ENCODE measurements around the gene WBP1L.
A peak's percentile ranks its signal among the peaks of the same experiment; 100 is the strongest.
"Not testable (repeated sequence)": the region's sequence is repeated elsewhere in the genome, so short reads cannot be mapped to it uniquely, and the experiment has no call there.

The WBP1L gene

GRCh38 chr10:102712843-102713538 lies 30.8 kb upstream of the WBP1L start:
- Histone ChIP-seq H3K4me3 (ENCODE audit: low read depth in 1 of 2, low read length in 2 of 2) (peak overlapping the region; percentile 83 to 90), H3K27ac (ENCODE audit: low read depth, low read length) (peak overlapping the region; percentile 89), H3K9me3 (ENCODE audit: low read length) (no peaks in the 10 kb centered on the region), H3K4me1 (ENCODE audit: insufficient read depth, low read length) (peaks cover 14% of the 10 kb centered on the region), H3K27me3 (ENCODE audit: control insufficient read depth in 1 of 2, insufficient read depth in 2 of 2, low read length in 2 of 2) (no peaks in the 10 kb centered on the region), H3K9ac (ENCODE audit: low read length) (peak overlapping the region; percentile 61), H3K36me3 (ENCODE audit: insufficient read depth, low read length) (no peaks in the 10 kb centered on the region)

DNA sequence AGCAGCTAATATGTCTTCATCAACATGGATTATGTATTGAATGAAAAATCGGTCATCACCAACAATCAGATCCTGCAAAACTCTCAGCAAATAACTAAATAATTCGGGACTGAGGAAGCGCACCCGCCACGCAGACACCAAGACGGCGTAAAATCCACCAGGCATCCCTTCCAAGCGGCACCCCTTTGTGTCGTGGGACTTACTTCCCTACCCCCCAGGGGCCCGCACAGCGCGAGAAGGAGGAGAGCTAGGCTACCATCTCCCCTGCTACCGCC lies 30.3 kb upstream of the WBP1L start:
- peak overlapping the region; percentile 61 for H3K9ac ChIP-seq (ENCODE audit: low read length)
- H3K27ac ChIP-seq (ENCODE audit: low read depth, low read length) = peak overlapping the region; percentile 89
- H3K36me3 ChIP-seq (ENCODE audit: insufficient read depth, low read length) = no peaks in the 10 kb centered on the region
- H3K9me3 ChIP-seq (ENCODE audit: low read length) = no peaks in the 10 kb centered on the region
- H3K4me1 ChIP-seq (ENCODE audit: insufficient read depth, low read length) = peaks cover 14% of the 10 kb centered on the region
- peak overlapping the region; percentile 83 to 90 for H3K4me3 ChIP-seq (ENCODE audit: low read depth in 1 of 2, low read length in 2 of 2)
- H3K27me3 ChIP-seq (ENCODE audit: control insufficient read depth in 1 of 2, insufficient read depth in 2 of 2, low read length in 2 of 2) = no peaks in the 10 kb centered on the region

DNA sequence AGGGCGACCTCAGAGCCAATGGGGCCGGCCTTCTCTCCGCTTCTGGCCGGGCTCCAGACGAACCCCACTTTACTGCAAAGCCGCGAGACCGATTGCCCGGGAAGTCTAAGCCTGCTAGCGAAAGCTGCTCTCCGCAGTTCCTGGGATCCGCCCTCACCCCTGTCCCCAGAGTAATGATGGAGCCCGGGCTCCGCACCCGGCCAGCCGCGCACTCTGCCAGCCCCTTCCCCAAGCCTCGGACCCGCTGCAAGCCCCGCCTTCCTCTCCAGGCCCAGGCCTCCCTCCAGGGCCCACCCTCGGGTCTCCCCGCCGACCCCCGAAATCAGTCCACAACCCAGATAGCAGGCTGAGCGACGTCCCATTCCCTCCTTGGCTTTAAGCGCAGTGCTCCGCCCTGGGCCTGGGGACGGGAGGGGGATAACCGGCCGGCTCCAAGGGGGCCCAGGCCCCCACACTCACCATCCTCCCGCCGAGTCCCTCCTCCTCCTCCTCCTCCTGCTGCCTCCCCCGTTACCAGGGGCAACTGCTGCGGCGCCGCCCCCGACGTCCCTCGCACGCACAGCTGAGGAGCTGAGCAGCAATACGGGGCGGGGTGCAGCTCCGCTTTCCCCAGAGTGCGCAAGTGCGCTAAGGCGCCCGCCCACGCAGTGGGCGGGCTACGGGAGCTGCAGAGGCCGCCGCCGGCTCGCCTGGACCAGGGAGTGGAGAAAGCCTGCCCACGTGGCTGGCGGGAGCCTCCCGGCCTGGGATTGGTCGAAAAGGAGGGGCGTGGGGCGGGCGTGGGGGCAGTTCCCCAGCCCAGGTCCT lies 29.7 kb upstream of the WBP1L start, which contains the start of gene ARL3:
Gene ARL3 (minus strand): TSS at position 584 of the 807 bp plus-strand sequence. CDS start 122 bp downstream, at position 462.
- H3K27me3 ChIP-seq (ENCODE audit: control insufficient read depth in 1 of 2, insufficient read depth in 2 of 2, low read length in 2 of 2) = no peaks in the 10 kb centered on the region
- H3K4me1 ChIP-seq (ENCODE audit: insufficient read depth, low read length) = peaks cover 14% of the 10 kb centered on the region
- peak within 1 kb of the TSS; percentile 61 for H3K9ac ChIP-seq (ENCODE audit: low read length)
- peak within 1 kb of the TSS; percentile 90 to 92 for H3K4me3 ChIP-seq (ENCODE audit: low read depth in 1 of 2, low read length in 2 of 2)
- peak within 1 kb of the TSS; percentile 89 for H3K27ac ChIP-seq (ENCODE audit: low read depth, low read length)
- no peaks in the 10 kb centered on the region for H3K36me3 ChIP-seq (ENCODE audit: insufficient read depth, low read length)
- no peaks in the 10 kb centered on the region for H3K9me3 ChIP-seq (ENCODE audit: low read length)

- no peaks in the 10 kb centered on the region for H3K36me3 ChIP-seq (ENCODE audit: insufficient read depth, low read length)
- H3K27me3 ChIP-seq (ENCODE audit: control insufficient read depth in 1 of 2, insufficient read depth in 2 of 2, low read length in 2 of 2) = no peaks in the 10 kb centered on the region
- peak within 1 kb of the TSS; percentile 89 for H3K27ac ChIP-seq (ENCODE audit: low read depth, low read length)
- H3K4me1 ChIP-seq (ENCODE audit: insufficient read depth, low read length) = peaks cover 14% of the 10 kb centered on the region
- peak within 1 kb of the TSS; percentile 90 to 92 for H3K4me3 ChIP-seq (ENCODE audit: low read depth in 1 of 2, low read length in 2 of 2)
- no peaks in the 10 kb centered on the region for H3K9me3 ChIP-seq (ENCODE audit: low read length)
- H3K9ac ChIP-seq (ENCODE audit: low read length) = peak within 1 kb of the TSS; percentile 61
These were observed 28.9 kb upstream of the WBP1L start, which contains the start of gene SFXN2 for GRCh38 chr10:102714621-102715455. Gene SFXN2 (plus strand): TSS chr10:102714636. CDS start chr10:102726637, 12,001 bp downstream.

DNA sequence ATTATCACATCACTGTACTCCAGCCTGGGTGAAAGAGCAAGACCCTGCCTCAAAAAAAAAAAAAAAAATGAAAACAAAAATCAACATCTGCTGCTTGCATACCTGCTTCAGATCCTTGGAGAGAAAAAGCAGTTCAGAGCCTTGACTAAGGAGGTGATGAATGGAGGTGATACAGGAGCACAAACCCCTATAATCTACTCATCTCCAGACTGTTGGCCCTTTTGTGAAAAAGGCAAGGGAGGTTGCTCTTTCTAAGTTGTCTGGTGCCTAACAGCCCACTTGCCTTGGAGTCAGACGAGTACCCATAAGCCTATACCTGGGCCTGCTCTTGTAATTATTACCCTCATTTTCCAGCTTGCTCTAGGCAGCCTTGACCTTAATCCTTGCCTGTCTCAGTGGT lies 27.9 kb upstream of the WBP1L start:
- peaks cover 14% of the 10 kb centered on the region for H3K4me1 ChIP-seq (ENCODE audit: insufficient read depth, low read length)
- H3K27me3 ChIP-seq (ENCODE audit: control insufficient read depth in 1 of 2, insufficient read depth in 2 of 2, low read length in 2 of 2) = no peaks in the 10 kb centered on the region
- no peak overlapping the region for H3K4me3 ChIP-seq (ENCODE audit: low read depth in 1 of 2, low read length in 2 of 2)
- no peak overlapping the region for H3K27ac ChIP-seq (ENCODE audit: low read depth, low read length)
- H3K36me3 ChIP-seq (ENCODE audit: insufficient read depth, low read length) = no peaks in the 10 kb centered on the region
- H3K9me3 ChIP-seq (ENCODE audit: low read length) = no peaks in the 10 kb centered on the region
- H3K9ac ChIP-seq (ENCODE audit: low read length) = no peak overlapping the region

GRCh38 chr10:102716900-102717565 lies 26.7 kb upstream of the WBP1L start:
- H3K4me3 ChIP-seq (ENCODE audit: low read depth in 1 of 2, low read length in 2 of 2); H3K36me3 ChIP-seq (ENCODE audit: insufficient read depth, low read length); H3K9me3 ChIP-seq (ENCODE audit: low read length); H3K9ac ChIP-seq (ENCODE audit: low read length); H3K27ac ChIP-seq (ENCODE audit: low read depth, low read length); H3K27me3 ChIP-seq (ENCODE audit: control insufficient read depth in 1 of 2, insufficient read depth in 2 of 2, low read length in 2 of 2): not testable (repeated sequence)
- H3K4me1 ChIP-seq (ENCODE audit: insufficient read depth, low read length) = peaks cover 14% of the 10 kb centered on the region

DNA sequence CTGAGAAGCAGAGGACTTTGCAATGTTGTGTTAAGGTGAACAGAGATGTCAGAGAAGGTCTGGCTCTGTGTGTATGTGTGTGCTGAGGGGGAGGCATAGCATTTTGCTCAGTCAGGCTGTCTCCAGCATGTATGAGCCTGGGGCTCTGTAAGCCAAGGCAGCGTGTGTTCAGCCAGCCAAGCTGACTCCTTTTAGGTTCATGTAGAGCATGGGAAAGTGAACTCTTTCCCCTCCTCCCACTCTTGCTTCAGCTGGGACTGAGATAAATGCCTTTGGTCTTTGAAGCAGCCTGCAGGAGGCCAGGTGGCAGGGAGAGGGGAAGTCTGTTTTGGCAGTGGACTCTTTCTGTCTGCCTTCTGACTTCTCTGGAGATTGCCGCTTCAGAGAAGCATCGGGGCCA lies 25.5 kb upstream of the WBP1L start:
- Histone ChIP-seq H3K4me1 (ENCODE audit: insufficient read depth, low read length) (peaks cover 7% of the 10 kb centered on the region), H3K27ac (ENCODE audit: low read depth, low read length) (peak overlapping the region; percentile 5), H3K4me3 (ENCODE audit: low read depth in 1 of 2, low read length in 2 of 2) (no peak overlapping the region), H3K27me3 (ENCODE audit: control insufficient read depth in 1 of 2, insufficient read depth in 2 of 2, low read length in 2 of 2) (no peaks in the 10 kb centered on the region), H3K36me3 (ENCODE audit: insufficient read depth, low read length) (no peaks in the 10 kb centered on the region), H3K9ac (ENCODE audit: low read length) (no peak overlapping the region), H3K9me3 (ENCODE audit: low read length) (no peaks in the 10 kb centered on the region)

DNA sequence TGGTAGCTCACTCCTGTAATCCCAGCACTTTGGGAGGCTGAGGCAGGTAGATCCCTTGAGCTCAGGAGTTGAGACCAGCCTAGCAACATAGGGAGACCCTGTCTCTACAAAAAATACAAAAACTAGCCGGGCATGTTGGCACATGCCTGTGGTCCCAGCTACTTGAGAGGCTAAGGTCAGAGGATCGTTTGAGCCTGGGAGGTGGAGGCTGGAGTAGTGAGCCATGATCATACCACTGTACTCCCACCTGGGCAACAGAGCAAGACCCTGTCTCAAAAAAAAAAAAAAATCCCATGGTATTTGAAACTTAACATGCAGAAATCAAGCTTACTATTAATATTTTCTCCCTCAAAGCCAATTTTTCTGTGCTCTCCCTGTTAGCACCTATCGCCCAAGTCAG lies 23.4 kb upstream of the WBP1L start:
- H3K4me1 ChIP-seq (ENCODE audit: insufficient read depth, low read length) = peaks cover 1% of the 10 kb centered on the region
- no peak overlapping the region for H3K4me3 ChIP-seq (ENCODE audit: low read depth in 1 of 2, low read length in 2 of 2)
- H3K27me3 ChIP-seq (ENCODE audit: control insufficient read depth in 1 of 2, insufficient read depth in 2 of 2, low read length in 2 of 2) = no peaks in the 10 kb centered on the region
- H3K36me3 ChIP-seq (ENCODE audit: insufficient read depth, low read length) = no peaks in the 10 kb centered on the region
- no peak overlapping the region for H3K27ac ChIP-seq (ENCODE audit: low read depth, low read length)
- H3K9ac ChIP-seq (ENCODE audit: low read length) = no peak overlapping the region
- H3K9me3 ChIP-seq (ENCODE audit: low read length) = no peaks in the 10 kb centered on the region

- Histone ChIP-seq H3K4me3 (ENCODE audit: low read depth in 1 of 2, low read length in 2 of 2) (no peak overlapping the region), H3K27me3 (ENCODE audit: control insufficient read depth in 1 of 2, insufficient read depth in 2 of 2, low read length in 2 of 2) (no peaks in the 10 kb centered on the region), H3K36me3 (ENCODE audit: insufficient read depth, low read length) (no peaks in the 10 kb centered on the region), H3K9ac (ENCODE audit: low read length) (no peak overlapping the region), H3K27ac (ENCODE audit: low read depth, low read length) (no peak overlapping the region), H3K4me1 (ENCODE audit: insufficient read depth, low read length) (no peaks in the 10 kb centered on the region), H3K9me3 (ENCODE audit: low read length) (no peaks in the 10 kb centered on the region)
These were observed 22.9 kb upstream of the WBP1L start for GRCh38 chr10:102720775-102721301.

GRCh38 chr10:102721954-102722353 lies 21.8 kb upstream of the WBP1L start:
- Histone ChIP-seq H3K9me3 (ENCODE audit: low read length) (no peaks in the 10 kb centered on the region), H3K9ac (ENCODE audit: low read length) (no peak overlapping the region), H3K4me3 (ENCODE audit: low read depth in 1 of 2, low read length in 2 of 2) (no peak overlapping the region), H3K27ac (ENCODE audit: low read depth, low read length) (no peak overlapping the region), H3K36me3 (ENCODE audit: insufficient read depth, low read length) (no peaks in the 10 kb centered on the region), H3K4me1 (ENCODE audit: insufficient read depth, low read length) (no peaks in the 10 kb centered on the region), H3K27me3 (ENCODE audit: control insufficient read depth in 1 of 2, insufficient read depth in 2 of 2, low read length in 2 of 2) (no peaks in the 10 kb centered on the region)

DNA sequence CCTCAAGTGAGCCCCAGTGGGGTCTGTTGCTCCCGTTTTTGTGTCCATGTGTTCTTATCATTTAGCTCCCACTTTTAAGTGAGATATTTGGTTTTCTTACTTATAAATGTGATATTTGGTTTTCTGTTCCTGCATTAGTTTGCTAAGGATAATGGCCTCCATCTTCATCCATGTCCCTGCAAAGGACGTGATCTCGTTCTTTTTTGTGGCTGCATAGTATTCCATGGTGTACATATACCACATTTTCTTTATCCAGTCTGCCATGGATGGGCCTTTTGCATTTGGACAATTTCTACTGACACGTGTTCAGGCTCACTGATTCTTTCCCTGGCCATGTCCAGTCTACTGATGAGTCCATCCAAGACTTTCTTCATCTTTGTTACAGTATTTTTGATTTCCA lies 19.8 kb upstream of the WBP1L start:
- Histone ChIP-seq H3K9me3 (ENCODE audit: low read length) (no peaks in the 10 kb centered on the region), H3K9ac (ENCODE audit: low read length) (no peak overlapping the region), H3K27me3 (ENCODE audit: control insufficient read depth in 1 of 2, insufficient read depth in 2 of 2, low read length in 2 of 2) (no peaks in the 10 kb centered on the region), H3K4me1 (ENCODE audit: insufficient read depth, low read length) (no peaks in the 10 kb centered on the region), H3K36me3 (ENCODE audit: insufficient read depth, low read length) (no peaks in the 10 kb centered on the region), H3K27ac (ENCODE audit: low read depth, low read length) (no peak overlapping the region), H3K4me3 (ENCODE audit: low read depth in 1 of 2, low read length in 2 of 2) (no peak overlapping the region)

All from muscle layer of colon (tissue), 2 donors.